ENCODE measurements around the gene LSMEM2.

GRCh38 chr3:50294492-50295403 lies 15.9 kb downstream of the LSMEM2 start:
- TF ChIP-seq CTCF (conservative IDR thresholded peaks at IDR 0.05; ENCODE audit: low read depth, low read length) (no peak), EZH2 (IDR thresholded peaks at IDR 0.05; ENCODE audit: borderline replicate concordance, low read depth, low read length, poor library complexity, severe bottlenecking) (no peak)

All from A673 (cell line).